KOPT-K1 (cell line): ENCODE results near the gene IGF1.

Experiments
- H3K27ac ChIP-seq: fragments of 200-600 bp; sonication (generic); 2 replicates; pipeline ENCODE4 v1.5.1; 2016; ENCODE audit warnings: antibody characterized with exemption, mild to moderate bottlenecking, low read depth, low read length; ENCODE audit not compliant: poor library complexity, severe bottlenecking
- H3K36me3 ChIP-seq: fragments of 200-600 bp; sonication (generic); 2 replicates; pipeline ENCODE4 v1.5.1; 2017; ENCODE audit warnings: antibody characterized with exemption, mild to moderate bottlenecking, low read length, moderate library complexity; ENCODE audit not compliant: insufficient read depth
- H3K9me3 ChIP-seq: fragments of 200-600 bp; sonication (generic); 2 replicates; pipeline ENCODE4 v1.5.1; 2017; ENCODE audit warnings: antibody characterized with exemption, low read length, mild to moderate bottlenecking; ENCODE audit not compliant: insufficient read depth, poor library complexity, severe bottlenecking

Gene IGF1

GRCh38 chr12:102433304-102433703 is 47.1 kb downstream of the IGF1 start:
- Histone ChIP-seq H3K9me3 (no peaks in the 10 kb centered on the region), H3K27ac (no peak overlapping the region)

GRCh38 chr12:102430661-102431060 is 49.7 kb downstream of the IGF1 start:
- Histone ChIP-seq H3K9me3 (no peaks in the 10 kb centered on the region), H3K36me3 (no peaks in the 10 kb centered on the region), H3K27ac (no peak overlapping the region)

More at GRCh38 chr12:102433304-102433703, 47.1 kb downstream of the IGF1 start:
- H3K36me3 ChIP-seq: no peaks in the 10 kb centered on the region

- Histone ChIP-seq H3K27ac (no peak overlapping the region), H3K9me3 (no peaks in the 10 kb centered on the region), H3K36me3 (no peaks in the 10 kb centered on the region)
Observed at GRCh38 chr12:102429211-102430154, 50.9 kb downstream of the IGF1 start.

- H3K36me3 ChIP-seq: no peaks in the 10 kb centered on the region
- H3K27ac ChIP-seq: no peak overlapping the region
- H3K9me3 ChIP-seq: no peaks in the 10 kb centered on the region
Observed at GRCh38 chr12:102427543-102427941, 52.8 kb downstream of the IGF1 start.

GRCh38 chr12:102426599-102427542 is 53.5 kb downstream of the IGF1 start:
- H3K36me3 ChIP-seq: no peaks in the 10 kb centered on the region
- no peaks in the 10 kb centered on the region for H3K9me3 ChIP-seq
- H3K27ac ChIP-seq: no peak overlapping the region

GRCh38 chr12:102425109-102426039 is 55.0 kb downstream of the IGF1 start:
- Histone ChIP-seq H3K9me3 (no peaks in the 10 kb centered on the region), H3K36me3 (no peaks in the 10 kb centered on the region), H3K27ac (no peak overlapping the region)

GRCh38 chr12:102423462-102423861 is 56.9 kb downstream of the IGF1 start:
- Histone ChIP-seq H3K9me3 (no peaks in the 10 kb centered on the region), H3K27ac (no peak overlapping the region), H3K36me3 (no peaks in the 10 kb centered on the region)

GRCh38 chr12:102421802-102422583 is 58.4 kb downstream of the IGF1 start:
- H3K36me3 ChIP-seq: no peaks in the 10 kb centered on the region
- H3K27ac ChIP-seq: no peak overlapping the region
- no peaks in the 10 kb centered on the region for H3K9me3 ChIP-seq

- H3K9me3 ChIP-seq: no peaks in the 10 kb centered on the region
- H3K36me3 ChIP-seq: no peaks in the 10 kb centered on the region
- H3K27ac ChIP-seq: no peak overlapping the region
Observed at GRCh38 chr12:102419094-102419764, 61.1 kb downstream of the IGF1 start.

- Histone ChIP-seq H3K27ac (no peak overlapping the region), H3K36me3 (no peaks in the 10 kb centered on the region)
Observed at GRCh38 chr12:102417055-102417454, 63.3 kb downstream of the IGF1 start.

GRCh38 chr12:102415515-102415914 is 64.8 kb downstream of the IGF1 start:
- Histone ChIP-seq H3K36me3 (no peaks in the 10 kb centered on the region), H3K9me3 (no peaks in the 10 kb centered on the region), H3K27ac (no peak overlapping the region)

More at GRCh38 chr12:102417055-102417454, 63.3 kb downstream of the IGF1 start:
- no peaks in the 10 kb centered on the region for H3K9me3 ChIP-seq

GRCh38 chr12:102413396-102413795 is 67.0 kb downstream of the IGF1 start:
- Histone ChIP-seq H3K36me3 (no peaks in the 10 kb centered on the region), H3K27ac (no peak overlapping the region), H3K9me3 (no peaks in the 10 kb centered on the region)

- H3K27ac ChIP-seq: no peak overlapping the region
- H3K36me3 ChIP-seq: no peaks in the 10 kb centered on the region
- H3K9me3 ChIP-seq: no peaks in the 10 kb centered on the region
Observed at GRCh38 chr12:102410511-102410910, 69.9 kb downstream of the IGF1 start.
